ENCODE measurements around the gene TOP2A.

DNA sequence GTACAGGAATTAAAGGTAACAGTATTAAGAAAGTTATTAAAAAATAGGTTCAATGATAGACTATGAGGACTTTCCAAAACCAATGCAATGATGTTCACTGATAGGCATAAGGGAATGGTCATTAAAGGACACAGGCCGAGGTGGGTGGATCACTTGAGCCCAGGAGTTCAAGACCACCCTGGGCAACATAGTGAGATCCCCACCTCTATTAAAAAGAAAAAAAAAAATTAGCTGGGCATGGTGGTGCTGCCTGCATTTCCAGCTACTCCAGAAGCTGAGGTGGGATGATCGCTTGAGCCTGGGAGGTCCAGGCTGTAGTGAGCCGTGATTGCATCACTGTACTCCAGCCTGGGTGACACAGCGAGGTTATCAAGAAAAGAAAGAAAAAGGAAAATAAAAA, 5.9 kb downstream of the TOP2A start:
- no peak for TF ChIP-seq EZH2 (IDR thresholded peaks at IDR 0.05; ENCODE audit: borderline replicate concordance, low read length)
- no peak for TF ChIP-seq CTCF (conservative IDR thresholded peaks at IDR 0.05 in 1 of 2, IDR thresholded peaks at IDR 0.05 in 1 of 2; ENCODE audit: extremely low read depth in 1 of 2, insufficient read depth in 1 of 2, low read depth in 1 of 2, low read length in 2 of 2)
